HEK293 (cell line): ENCODE results near the gene MVD.
A peak's percentile ranks its signal among the peaks of the same experiment; 100 is the strongest.

Experiments used
- CTCF ChIA-PET: fragments of 350-600 bp; formaldehyde crosslinking; extraction: SDS; loops from one replicate; lab custom pipeline; 2021; ENCODE audit warnings: antibody characterized with exemption; lab: Yijun Ruan, JAX
- POLR2A ChIA-PET: fragments of 300-600 bp; formaldehyde crosslinking; extraction: SDS; loops from one replicate; lab custom pipeline; 2020; ENCODE audit warnings: antibody characterized with exemption, inconsistent platforms; lab: Yijun Ruan, JAX
- H3K27ac ChIP-seq: fragments of 200-500 bp; sonication (Bioruptor generic); 2 replicates; pipeline ENCODE4 v1.5.1; 2014; ENCODE audit warnings: low read depth, low read length, control low read depth, inconsistent platforms; ENCODE audit errors: extremely low read depth
- H3K36me3 ChIP-seq, 2 experiments: fragments of 200-500 bp in 1 of 2; sonication (Bioruptor generic) in 1 of 2; 1 replicate in 1 of 2; 2 replicates in 1 of 2; pipeline ENCODE4 v1.5.1; 2014 to 2017; ENCODE audit warnings: inconsistent platforms in 2 of 2, low read length in 2 of 2; ENCODE audit not compliant: control insufficient read depth in 2 of 2, insufficient read depth in 1 of 2
- H3K4me1 ChIP-seq: fragments of 200-500 bp; sonication (Bioruptor generic); 2 replicates; pipeline ENCODE4 v1.5.1; 2014; ENCODE audit warnings: mild to moderate bottlenecking, low read length, inconsistent platforms; ENCODE audit not compliant: control insufficient read depth, insufficient read depth
- H3K4me3 ChIP-seq: 2 replicates; pipeline ENCODE4 v1.5.1; 2011; ENCODE audit warnings: low read depth, mild to moderate bottlenecking, control low read depth, low read length, moderate library complexity
- H3K9me3 ChIP-seq: fragments of 200-500 bp; sonication (Bioruptor generic); 2 replicates; pipeline ENCODE4 v1.5.1; 2014; ENCODE audit warnings: low read depth, low read length, inconsistent platforms; ENCODE audit not compliant: control insufficient read depth, insufficient read depth
- BCL11B ChIP-seq: fragments of 450-650 bp; formaldehyde crosslinking; IDR thresholded peaks from 2 replicates; pipeline ENCODE4 v1.5.1; 2016; ENCODE audit warnings: low read depth, missing biosample characterization, missing genetic modification characterization
- GLIS2 ChIP-seq: fragments of 450-650 bp; formaldehyde crosslinking; IDR thresholded peaks from 2 replicates; pipeline ENCODE4 v1.5.1; 2016; ENCODE audit warnings: missing biosample characterization, missing genetic modification characterization
- SCRT2 ChIP-seq: fragments of 450-650 bp; formaldehyde crosslinking; IDR thresholded peaks from 2 replicates; pipeline ENCODE4 v1.5.1; 2016; ENCODE audit warnings: missing biosample characterization, missing genetic modification characterization
- SETDB1 ChIP-seq: IDR thresholded peaks from one replicate; pipeline ENCODE4 v1.6.1; 2017; ENCODE audit warnings: mild to moderate bottlenecking, low read length, moderate library complexity, mixed read lengths; ENCODE audit not compliant: insufficient read length
- ZBTB17 ChIP-seq: fragments of 450-650 bp; formaldehyde crosslinking; IDR thresholded peaks from 2 replicates; pipeline ENCODE4 v1.5.1; 2016; ENCODE audit warnings: missing biosample characterization, missing genetic modification characterization
- ZFP69B ChIP-seq: fragments of 450-650 bp; formaldehyde crosslinking; IDR thresholded peaks from 2 replicates; pipeline ENCODE4 v1.5.1; 2016; ENCODE audit warnings: missing biosample characterization, missing genetic modification characterization
- ZNF112 ChIP-seq: fragments of 450-650 bp; formaldehyde crosslinking; IDR thresholded peaks from 2 replicates; pipeline ENCODE4 v1.5.0; 2017; ENCODE audit warnings: missing biosample characterization, missing genetic modification characterization
- ZNF121 ChIP-seq: fragments of 450-650 bp; formaldehyde crosslinking; IDR thresholded peaks from 2 replicates; pipeline ENCODE4 v1.5.1; 2016; ENCODE audit warnings: missing biosample characterization, missing genetic modification characterization
- ZNF140 ChIP-seq: fragments of 450-650 bp; formaldehyde crosslinking; IDR thresholded peaks from 2 replicates; pipeline ENCODE4 v1.5.1; 2016; ENCODE audit warnings: missing biosample characterization, missing genetic modification characterization
- ZNF174 ChIP-seq: fragments of 450-650 bp; formaldehyde crosslinking; IDR thresholded peaks from 2 replicates; pipeline ENCODE4 v1.5.0; 2017; ENCODE audit warnings: missing biosample characterization, mild to moderate bottlenecking, missing genetic modification characterization
- ZNF19 ChIP-seq: fragments of 450-650 bp; formaldehyde crosslinking; IDR thresholded peaks from 2 replicates; pipeline ENCODE4; 2016; ENCODE audit warnings: missing biosample characterization, missing genetic modification characterization, low read depth
- ZNF211 ChIP-seq: fragments of 450-650 bp; formaldehyde crosslinking; IDR thresholded peaks from 2 replicates; pipeline ENCODE4 v1.5.1; 2016; ENCODE audit warnings: low read depth, missing biosample characterization, missing genetic modification characterization
- ZNF335 ChIP-seq: fragments of 450-650 bp; formaldehyde crosslinking; conservative IDR thresholded peaks from 2 replicates; pipeline ENCODE4 v1.5.1; 2016; ENCODE audit warnings: missing biosample characterization, missing genetic modification characterization
- ZNF362 ChIP-seq: fragments of 450-650 bp; formaldehyde crosslinking; IDR thresholded peaks from 2 replicates; pipeline ENCODE4 v1.5.1; 2016; ENCODE audit warnings: missing biosample characterization, missing genetic modification characterization
- ZNF366 ChIP-seq: fragments of 450-650 bp; formaldehyde crosslinking; conservative IDR thresholded peaks from 2 replicates; pipeline ENCODE4 v1.5.1; 2016; ENCODE audit warnings: missing biosample characterization, missing genetic modification characterization
- ZNF610 ChIP-seq: fragments of 450-650 bp; formaldehyde crosslinking; IDR thresholded peaks from 2 replicates; pipeline ENCODE4 v1.5.1; 2016; ENCODE audit warnings: missing biosample characterization, missing genetic modification characterization, borderline replicate concordance
- ZNF621 ChIP-seq: fragments of 450-650 bp; formaldehyde crosslinking; IDR thresholded peaks from 2 replicates; pipeline ENCODE4 v1.5.1; 2017; ENCODE audit warnings: missing biosample characterization, missing genetic modification characterization
- ZNF626 ChIP-seq: fragments of 450-650 bp; sonication (Bioruptor Pico); formaldehyde crosslinking; IDR thresholded peaks from 2 replicates; pipeline ENCODE4 v1.5.1; 2018; ENCODE audit warnings: missing biosample characterization, missing genetic modification characterization, inconsistent platforms
- ZNF654 ChIP-seq: fragments of 450-650 bp; formaldehyde crosslinking; IDR thresholded peaks from 2 replicates; pipeline ENCODE4 v1.5.1; 2016; ENCODE audit warnings: low read depth, missing biosample characterization, missing genetic modification characterization
- ZNF843 ChIP-seq: fragments of 450-650 bp; formaldehyde crosslinking; IDR thresholded peaks from 2 replicates; pipeline ENCODE4 v1.5.1; 2016; ENCODE audit warnings: missing biosample characterization, missing genetic modification characterization
- ZXDB ChIP-seq: fragments of 450-650 bp; formaldehyde crosslinking; IDR thresholded peaks from 2 replicates; pipeline ENCODE4 v1.5.1; 2016; ENCODE audit warnings: missing biosample characterization, missing genetic modification characterization
- TF ChIP-seq, protein P1 (sequence below): fragments of 450-650 bp; formaldehyde crosslinking; IDR thresholded peaks from 2 replicates; pipeline ENCODE4 v1.5.1; 2016; ENCODE audit warnings: missing biosample characterization, missing genetic modification characterization
- TF ChIP-seq, protein P2 (sequence below): fragments of 450-650 bp; formaldehyde crosslinking; IDR thresholded peaks from 2 replicates; pipeline ENCODE4 v1.5.1; 2016; ENCODE audit warnings: missing biosample characterization, missing genetic modification characterization
- TF ChIP-seq, protein P3 (sequence below): fragments of 450-650 bp; formaldehyde crosslinking; IDR thresholded peaks from 2 replicates; pipeline ENCODE4 v1.5.1; 2016; ENCODE audit warnings: missing biosample characterization, missing genetic modification characterization
- TF ChIP-seq, protein P4 (sequence below): fragments of 450-650 bp; formaldehyde crosslinking; IDR thresholded peaks from 2 replicates; pipeline ENCODE4 v1.5.1; 2016; ENCODE audit warnings: missing biosample characterization, missing genetic modification characterization

Gene MVD

GRCh38 chr16:88665148-88665547, 2.3 kb upstream of the MVD start:
- TF ChIP-seq, protein P1, sequence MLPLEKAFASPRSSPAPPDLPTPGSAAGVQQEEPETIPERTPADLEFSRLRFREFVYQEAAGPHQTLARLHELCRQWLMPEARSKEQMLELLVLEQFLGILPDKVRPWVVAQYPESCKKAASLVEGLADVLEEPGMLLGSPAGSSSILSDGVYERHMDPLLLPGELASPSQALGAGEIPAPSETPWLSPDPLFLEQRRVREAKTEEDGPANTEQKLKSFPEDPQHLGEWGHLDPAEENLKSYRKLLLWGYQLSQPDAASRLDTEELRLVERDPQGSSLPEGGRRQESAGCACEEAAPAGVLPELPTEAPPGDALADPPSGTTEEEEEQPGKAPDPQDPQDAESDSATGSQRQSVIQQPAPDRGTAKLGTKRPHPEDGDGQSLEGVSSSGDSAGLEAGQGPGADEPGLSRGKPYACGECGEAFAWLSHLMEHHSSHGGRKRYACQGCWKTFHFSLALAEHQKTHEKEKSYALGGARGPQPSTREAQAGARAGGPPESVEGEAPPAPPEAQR, result no peak
- no peak for TF ChIP-seq ZNF626 (tag by site-specific recombination)
- TF ChIP-seq BCL11B, result no peak
- no peak for TF ChIP-seq ZNF362
- peak; percentile 54; the same call in 1 of the 2 replicates for TF ChIP-seq ZBTB17 (tag by site-specific recombination)
- no peaks in the 10 kb centered on the region for H3K4me1 ChIP-seq
- no peak overlapping the region for H3K4me3 ChIP-seq
- ChIA-PET POLR2A (no interaction called here), CTCF (interaction anchor here (0.7 to 4.1 kb wide), 6 partner anchors 11 to 184 kb away, joined by 3 to 12 read pairs (median 4); no protein-coding TSS in a partner anchor)
- H3K36me3 ChIP-seq, result peaks cover 0 to 2% of the 10 kb centered on the region in 2 experiments; a peak in 2 of 3 replicates
- H3K27ac ChIP-seq, result no peak overlapping the region
- H3K9me3 ChIP-seq, result no peaks in the 10 kb centered on the region

DNA sequence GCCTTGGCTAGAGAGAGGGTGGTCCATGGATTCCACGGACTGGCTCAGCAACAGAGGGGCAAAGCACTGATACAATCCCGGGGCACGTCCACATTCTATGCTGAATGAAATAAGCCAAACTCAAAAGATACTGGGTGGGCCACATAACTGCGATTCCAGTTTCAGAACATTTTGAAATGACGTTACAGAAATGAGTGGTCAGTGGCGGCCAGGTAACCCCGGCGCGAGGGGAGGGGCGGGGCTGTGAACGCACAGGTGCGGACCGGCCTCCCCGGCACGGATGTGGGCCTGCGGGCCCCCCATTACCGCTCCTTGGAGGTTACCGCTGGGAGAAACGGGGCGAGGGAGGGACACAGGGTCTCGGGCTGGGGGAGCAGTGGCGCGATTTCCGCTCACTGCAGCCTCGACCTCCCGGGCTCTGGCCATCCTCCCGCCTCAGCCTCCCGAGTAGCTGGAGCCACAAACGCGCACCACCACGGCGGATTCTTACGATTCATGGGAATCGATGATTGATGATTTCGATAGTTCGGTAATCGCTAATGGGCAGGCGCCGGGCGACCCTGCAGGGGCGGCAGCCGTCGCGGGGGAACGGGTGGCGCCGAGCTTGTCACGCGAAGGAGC, 559 bp downstream of the MVD start:
- ChIA-PET CTCF (interaction anchor here (0.6 to 4.1 kb wide), 6 partner anchors 10 to 75 kb away, joined by 3 to 12 read pairs (median 5); no protein-coding TSS in a partner anchor), POLR2A (interaction anchor here (0.6 to 1.3 kb wide), 10 partner anchors 10 to 92 kb away, joined by 3 to 7 read pairs (median 3); partner anchors contain the start of genes CTU2, RNF166 and ZC3H18)
- Histone ChIP-seq H3K36me3 (peaks cover 0 to 2% of the 10 kb centered on the region in 2 experiments; a peak in 1 of 3 replicates), H3K4me1 (no peaks in the 10 kb centered on the region), H3K9me3 (no peaks in the 10 kb centered on the region), H3K4me3 (peak overlapping the region; percentile 82), H3K27ac (peak overlapping the region; percentile 69; the same call in 1 of the 2 replicates)
- TF ChIP-seq ZBTB17 (tag by site-specific recombination) (peak; percentile 90), SCRT2 (no peak), ZNF211 (tag by site-specific recombination) (no peak), SETDB1 (no peak), ZNF112 (tag by site-specific recombination) (no peak), ZNF121 (tag by site-specific recombination) (0 out of 2 replicates have a peak, but pooled peaks have one; percentile 14), ZNF19 (tag by site-specific recombination) (no peak), ZXDB (tag by site-specific recombination) (no peak), GLIS2 (tag by site-specific recombination) (peak; percentile 29; the same call in 1 of the 2 replicates), ZNF366 (tag by site-specific recombination) (no peak), ZNF335 (tag by site-specific recombination) (peak; percentile 29), ZNF621 (no peak), ZFP69B (tag by site-specific recombination) (no peak), ZNF610 (tag by site-specific recombination) (no peak), ZNF174 (tag by site-specific recombination) (0 out of 2 replicates have a peak, but pooled peaks have one; percentile 29), ZNF843 (no peak), ZNF654 (tag by site-specific recombination) (no peak), ZNF140 (tag by site-specific recombination) (no peak)
- TF ChIP-seq, protein P2, sequence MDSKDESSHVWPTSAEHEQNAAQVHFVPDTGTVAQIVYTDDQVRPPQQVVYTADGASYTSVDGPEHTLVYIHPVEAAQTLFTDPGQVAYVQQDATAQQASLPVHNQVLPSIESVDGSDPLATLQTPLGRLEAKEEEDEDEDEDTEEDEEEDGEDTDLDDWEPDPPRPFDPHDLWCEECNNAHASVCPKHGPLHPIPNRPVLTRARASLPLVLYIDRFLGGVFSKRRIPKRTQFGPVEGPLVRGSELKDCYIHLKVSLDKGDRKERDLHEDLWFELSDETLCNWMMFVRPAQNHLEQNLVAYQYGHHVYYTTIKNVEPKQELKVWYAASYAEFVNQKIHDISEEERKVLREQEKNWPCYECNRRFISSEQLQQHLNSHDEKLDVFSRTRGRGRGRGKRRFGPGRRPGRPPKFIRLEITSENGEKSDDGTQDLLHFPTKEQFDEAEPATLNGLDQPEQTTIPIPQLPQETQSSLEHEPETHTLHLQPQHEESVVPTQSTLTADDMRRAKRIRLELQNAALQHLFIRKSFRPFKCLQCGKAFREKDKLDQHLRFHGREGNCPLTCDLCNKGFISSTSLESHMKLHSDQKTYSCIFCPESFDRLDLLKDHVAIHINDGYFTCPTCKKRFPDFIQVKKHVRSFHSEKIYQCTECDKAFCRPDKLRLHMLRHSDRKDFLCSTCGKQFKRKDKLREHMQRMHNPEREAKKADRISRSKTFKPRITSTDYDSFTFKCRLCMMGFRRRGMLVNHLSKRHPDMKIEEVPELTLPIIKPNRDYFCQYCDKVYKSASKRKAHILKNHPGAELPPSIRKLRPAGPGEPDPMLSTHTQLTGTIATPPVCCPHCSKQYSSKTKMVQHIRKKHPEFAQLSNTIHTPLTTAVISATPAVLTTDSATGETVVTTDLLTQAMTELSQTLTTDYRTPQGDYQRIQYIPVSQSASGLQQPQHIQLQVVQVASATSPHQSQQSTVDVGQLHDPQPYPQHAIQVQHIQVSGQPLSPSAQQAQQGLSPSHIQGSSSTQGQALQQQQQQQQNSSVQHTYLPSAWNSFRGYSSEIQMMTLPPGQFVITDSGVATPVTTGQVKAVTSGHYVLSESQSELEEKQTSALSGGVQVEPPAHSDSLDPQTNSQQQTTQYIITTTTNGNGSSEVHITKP (tag by site-specific recombination), result peak; percentile 50
- TF ChIP-seq, protein P3, sequence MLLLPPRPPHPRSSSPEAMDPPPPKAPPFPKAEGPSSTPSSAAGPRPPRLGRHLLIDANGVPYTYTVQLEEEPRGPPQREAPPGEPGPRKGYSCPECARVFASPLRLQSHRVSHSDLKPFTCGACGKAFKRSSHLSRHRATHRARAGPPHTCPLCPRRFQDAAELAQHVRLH (tag by site-specific recombination), result no peak
- TF ChIP-seq, protein P4, sequence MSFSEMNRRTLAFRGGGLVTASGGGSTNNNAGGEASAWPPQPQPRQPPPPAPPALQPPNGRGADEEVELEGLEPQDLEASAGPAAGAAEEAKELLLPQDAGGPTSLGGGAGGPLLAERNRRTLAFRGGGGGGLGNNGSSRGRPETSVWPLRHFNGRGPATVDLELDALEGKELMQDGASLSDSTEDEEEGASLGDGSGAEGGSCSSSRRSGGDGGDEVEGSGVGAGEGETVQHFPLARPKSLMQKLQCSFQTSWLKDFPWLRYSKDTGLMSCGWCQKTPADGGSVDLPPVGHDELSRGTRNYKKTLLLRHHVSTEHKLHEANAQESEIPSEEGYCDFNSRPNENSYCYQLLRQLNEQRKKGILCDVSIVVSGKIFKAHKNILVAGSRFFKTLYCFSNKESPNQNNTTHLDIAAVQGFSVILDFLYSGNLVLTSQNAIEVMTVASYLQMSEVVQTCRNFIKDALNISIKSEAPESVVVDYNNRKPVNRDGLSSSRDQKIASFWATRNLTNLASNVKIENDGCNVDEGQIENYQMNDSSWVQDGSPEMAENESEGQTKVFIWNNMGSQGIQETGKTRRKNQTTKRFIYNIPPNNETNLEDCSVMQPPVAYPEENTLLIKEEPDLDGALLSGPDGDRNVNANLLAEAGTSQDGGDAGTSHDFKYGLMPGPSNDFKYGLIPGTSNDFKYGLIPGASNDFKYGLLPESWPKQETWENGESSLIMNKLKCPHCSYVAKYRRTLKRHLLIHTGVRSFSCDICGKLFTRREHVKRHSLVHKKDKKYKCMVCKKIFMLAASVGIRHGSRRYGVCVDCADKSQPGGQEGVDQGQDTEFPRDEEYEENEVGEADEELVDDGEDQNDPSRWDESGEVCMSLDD (tag by site-specific recombination), result no peak
